22Rv1 (cell line): ENCODE data around the gene TGFBR3.

Experiments used
- CTCF ChIP-seq: fragments of 450-650 bp; IDR thresholded peaks from 2 replicates; pipeline ENCODE4 v1.5.1; 2017; ENCODE audit warnings: mild to moderate bottlenecking
- ZFX ChIP-seq: fragments of 450-650 bp; IDR thresholded peaks from 2 replicates; pipeline ENCODE4 v1.6.1; 2017; ENCODE audit warnings: antibody characterized with exemption, borderline replicate concordance

- TF ChIP-seq CTCF = no peak
- TF ChIP-seq ZFX = no peak
Measured at GRCh38 chr1:91828583-91829281, 57.2 kb downstream of the TGFBR3 start.
